AG04450 (cell line): ENCODE data around the gene ACSL1. TPM values are rescaled to one million over a fixed set of nuclear protein-coding genes. Genes with fewer than 3 reads are reported as not detected.
"Not testable (repeated sequence)": the region's sequence is repeated elsewhere in the genome, so short reads cannot be mapped to it uniquely, and the experiment has no call there.

Source experiments
- CTCF ChIA-PET: fragments of 300-600, 350-600 bp; formaldehyde crosslinking; extraction: SDS; loops from one replicate; lab custom pipeline; 2022; ENCODE audit warnings: antibody characterized with exemption, inconsistent platforms; lab: Charles Lee
- POLR2A ChIA-PET: fragments of 350-600 bp; formaldehyde crosslinking; extraction: SDS; loops from one replicate; lab custom pipeline; 2021; ENCODE audit warnings: antibody characterized with exemption, inconsistent platforms; lab: Yijun Ruan, JAX
- DNase-seq: peaks from one replicate; pipeline ENCODE4 v3.0.0-alpha.2; 2011; ENCODE audit warnings: low read depth, low spot score
- H3K27ac ChIP-seq: one replicate; pipeline ENCODE4 v1.5.1; 2012; ENCODE audit warnings: low read depth, low read length, control low read depth
- H3K27me3 ChIP-seq: one replicate; pipeline ENCODE4 v1.6.0; 2012; ENCODE audit warnings: low read length; ENCODE audit not compliant: control insufficient read depth, insufficient read depth
- H3K4me3 ChIP-seq: 2 replicates; pipeline ENCODE4 v1.5.1; 2011; ENCODE audit warnings: mild to moderate bottlenecking, low read depth, low read length, control low read depth
- H3K9me3 ChIP-seq: 2 replicates; pipeline ENCODE4 v1.5.1; 2012; ENCODE audit warnings: low read length; ENCODE audit not compliant: control insufficient read depth, insufficient read depth
- polyA plus RNA-seq: library from polyadenylated mRNA; depleted of rRNA; stranded (reverse); fragments of >200 nt; gene quantifications from 2 replicates; pipeline ENCODE4 v1.2.3, GENCODE V29; 2011
- TF ChIP-seq, protein P1 (sequence below): IDR thresholded peaks from 2 replicates; pipeline ENCODE4 v1.5.1; 2011; ENCODE audit warnings: low read depth, low read length, control low read depth, inconsistent platforms

ACSL1 gene
- polyA plus RNA-seq, 1 experiment, result 23.9 TPM

DNA sequence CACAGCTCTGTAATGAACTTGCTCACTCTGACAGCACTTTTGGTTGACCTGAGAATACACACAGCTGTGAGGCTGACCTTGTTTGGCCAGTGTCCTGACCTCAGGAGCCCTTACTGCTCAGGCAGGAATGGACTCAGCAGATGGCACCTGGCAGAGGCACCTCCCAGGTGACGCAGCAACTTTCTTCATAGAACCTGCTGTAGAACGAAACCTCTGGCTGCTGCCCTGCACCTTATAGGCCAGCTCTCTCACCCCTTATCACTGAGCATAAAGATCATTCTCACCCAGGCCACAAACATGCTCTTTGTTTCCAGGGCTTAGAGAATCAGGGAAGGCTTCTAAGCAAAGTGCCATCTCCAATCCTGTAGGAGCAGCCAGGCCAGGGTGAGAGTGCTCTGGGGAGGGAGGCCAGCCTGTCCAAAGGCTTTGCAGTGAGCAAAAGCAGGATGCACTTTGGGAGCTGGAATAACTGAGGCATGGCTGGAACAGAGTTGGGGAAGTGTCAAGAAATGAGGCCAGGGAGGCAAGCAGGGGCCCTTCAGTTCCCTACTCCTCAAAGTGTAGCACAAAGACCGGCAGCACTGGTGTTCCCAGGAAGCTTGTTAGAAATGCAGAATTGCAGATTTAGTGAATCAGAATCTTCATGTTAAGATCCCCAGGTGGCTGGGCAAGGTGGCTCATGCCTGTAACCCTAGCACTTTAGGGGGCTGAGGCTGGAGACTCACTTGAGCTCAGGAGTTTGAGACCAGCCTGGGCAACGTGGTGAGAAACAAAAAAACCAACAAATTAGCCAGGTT lies 78.5 kb downstream of the ACSL1 start:
- TF ChIP-seq, protein P1, sequence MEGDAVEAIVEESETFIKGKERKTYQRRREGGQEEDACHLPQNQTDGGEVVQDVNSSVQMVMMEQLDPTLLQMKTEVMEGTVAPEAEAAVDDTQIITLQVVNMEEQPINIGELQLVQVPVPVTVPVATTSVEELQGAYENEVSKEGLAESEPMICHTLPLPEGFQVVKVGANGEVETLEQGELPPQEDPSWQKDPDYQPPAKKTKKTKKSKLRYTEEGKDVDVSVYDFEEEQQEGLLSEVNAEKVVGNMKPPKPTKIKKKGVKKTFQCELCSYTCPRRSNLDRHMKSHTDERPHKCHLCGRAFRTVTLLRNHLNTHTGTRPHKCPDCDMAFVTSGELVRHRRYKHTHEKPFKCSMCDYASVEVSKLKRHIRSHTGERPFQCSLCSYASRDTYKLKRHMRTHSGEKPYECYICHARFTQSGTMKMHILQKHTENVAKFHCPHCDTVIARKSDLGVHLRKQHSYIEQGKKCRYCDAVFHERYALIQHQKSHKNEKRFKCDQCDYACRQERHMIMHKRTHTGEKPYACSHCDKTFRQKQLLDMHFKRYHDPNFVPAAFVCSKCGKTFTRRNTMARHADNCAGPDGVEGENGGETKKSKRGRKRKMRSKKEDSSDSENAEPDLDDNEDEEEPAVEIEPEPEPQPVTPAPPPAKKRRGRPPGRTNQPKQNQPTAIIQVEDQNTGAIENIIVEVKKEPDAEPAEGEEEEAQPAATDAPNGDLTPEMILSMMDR, result no peak
- CTCF ChIA-PET, result interaction anchor here (0.6 to 2.7 kb wide), 5 partner anchors 13 to 598 kb away, joined by 3 to 32 read pairs (median 4); partner anchors contain the start of gene CENPU
- POLR2A ChIA-PET, result interaction anchor here (0.8 to 1.7 kb wide), 2 partner anchors 13 to 42 kb away, joined by 4 to 10 read pairs; partner anchors contain the start of gene CENPU
- H3K9me3 ChIP-seq, result no peaks in the 10 kb centered on the region
- no peaks in the 10 kb centered on the region for H3K27me3 ChIP-seq
- H3K27ac ChIP-seq, result no peak overlapping the region
- H3K4me3 ChIP-seq, result no peak overlapping the region
- DNase-seq, result no peak

DNA sequence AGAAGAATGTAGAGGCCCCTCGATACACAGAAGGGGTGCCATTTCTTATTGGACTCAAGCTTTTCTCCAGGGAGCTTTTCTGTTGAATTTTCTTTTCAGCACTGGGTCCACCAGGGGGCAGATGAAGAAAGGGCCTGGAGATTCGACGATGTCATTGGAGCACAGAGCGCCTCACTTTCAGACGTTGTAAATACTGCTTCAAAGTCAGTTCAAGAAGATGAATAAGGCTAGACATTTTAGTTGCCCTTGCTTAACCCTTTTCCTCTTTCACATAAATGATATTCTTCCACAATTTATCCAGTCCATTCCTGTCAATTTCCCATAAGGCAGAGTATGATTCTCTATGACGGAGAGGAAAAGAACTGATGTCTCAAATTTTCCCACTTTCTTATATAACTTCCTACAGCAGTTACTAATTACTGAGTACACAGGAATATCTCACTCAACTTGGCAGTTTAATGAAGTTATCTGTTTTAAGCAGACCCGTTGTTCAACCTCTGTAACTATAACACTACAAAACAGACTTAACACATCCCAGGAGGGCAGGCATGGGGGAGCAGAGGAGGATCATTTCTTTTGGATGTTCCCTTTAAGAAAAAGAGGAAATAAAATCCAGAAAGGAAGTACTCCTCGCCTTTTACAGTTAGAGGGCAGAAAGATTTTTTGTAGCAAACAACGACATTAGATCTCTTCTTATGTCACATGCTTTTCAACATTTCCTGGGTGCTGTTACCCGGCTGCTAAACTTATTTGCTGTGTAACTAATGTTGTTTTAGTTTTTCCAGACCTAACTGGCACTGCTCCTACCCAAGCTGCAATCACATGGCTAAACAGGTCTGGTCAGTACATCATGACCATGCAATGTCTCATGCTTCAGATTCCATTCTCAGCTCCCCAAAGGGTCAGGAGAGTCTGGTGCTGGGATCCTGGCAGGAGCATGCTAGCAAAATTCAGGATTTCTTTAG lies 79.7 kb downstream of the ACSL1 start:
- TF ChIP-seq, protein P1, result peak; percentile 90
- Histone ChIP-seq H3K27me3 (no peaks in the 10 kb centered on the region), H3K9me3 (peaks cover 4% of the 10 kb centered on the region; the same call in 1 of the 2 replicates), H3K27ac (no peak overlapping the region), H3K4me3 (no peak overlapping the region)
- POLR2A ChIA-PET, result interaction anchor here (0.7 to 1.7 kb wide), 5 partner anchors 12 to 153 kb away, joined by 3 to 10 read pairs (median 4); partner anchors contain the start of gene CENPU
- peak; percentile 58 for DNase-seq
- CTCF ChIA-PET, result interaction anchor here (0.6 to 2.7 kb wide), 59 partner anchors 10 to 483 kb away, joined by 3 to 32 read pairs (median 4); partner anchors contain the start of genes ACSL1, CASP3, CENPU and PRIMPOL

DNA sequence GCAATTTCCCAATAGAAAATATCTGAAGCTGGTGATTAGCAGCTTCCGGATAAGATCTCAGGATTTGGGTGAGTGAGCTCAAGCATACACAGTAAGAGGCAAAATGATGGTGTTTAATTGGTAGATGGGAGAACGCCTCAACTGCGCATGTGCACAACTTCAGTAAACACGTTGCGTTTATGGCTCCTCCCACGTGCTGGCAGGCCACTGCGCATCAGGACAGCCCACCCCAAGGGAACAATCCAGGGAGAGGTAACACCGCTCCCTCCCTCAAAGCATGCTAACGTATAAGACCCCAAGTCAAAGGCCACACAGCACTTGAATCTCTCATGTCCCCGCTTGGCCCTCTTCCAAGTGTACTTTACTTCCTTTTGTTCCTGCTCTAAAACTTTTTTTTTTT lies 81.5 kb downstream of the ACSL1 start:
- no peak overlapping the region for H3K4me3 ChIP-seq
- DNase-seq, result no peak
- ChIA-PET POLR2A (no interaction called here), CTCF (no interaction called here)
- TF ChIP-seq, protein P1, result no peak
- H3K27ac ChIP-seq, result no peak overlapping the region
- peaks cover 9% of the 10 kb centered on the region; the same call in 1 of the 2 replicates for H3K9me3 ChIP-seq
- H3K27me3 ChIP-seq, result no peaks in the 10 kb centered on the region

DNA sequence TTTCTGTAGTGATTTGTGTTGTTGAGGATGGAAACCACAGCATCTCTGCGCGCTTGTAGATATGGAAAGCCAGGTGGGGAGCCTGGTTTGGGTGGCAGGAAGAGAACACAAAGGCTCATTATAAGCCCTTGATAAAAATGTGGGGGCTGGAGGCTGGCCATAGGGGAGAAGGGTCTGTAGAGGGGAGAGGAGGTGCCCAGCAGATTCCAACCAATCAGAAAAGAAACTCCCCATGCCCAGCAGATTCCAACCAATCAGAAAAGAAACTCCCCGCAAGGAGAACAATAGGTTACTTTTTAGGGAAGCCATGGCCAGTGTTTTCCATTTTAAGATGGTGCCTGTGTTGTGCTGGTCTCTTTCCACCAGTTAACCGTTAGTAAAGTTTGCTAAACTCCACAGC lies 82.1 kb downstream of the ACSL1 start:
- Histone ChIP-seq H3K27ac (no peak overlapping the region), H3K9me3 (peaks cover 9% of the 10 kb centered on the region; the same call in 1 of the 2 replicates), H3K27me3 (no peaks in the 10 kb centered on the region), H3K4me3 (no peak overlapping the region)
- TF ChIP-seq, protein P1, result no peak
- no peak for DNase-seq
- ChIA-PET POLR2A (no interaction called here), CTCF (no interaction called here)

DNA sequence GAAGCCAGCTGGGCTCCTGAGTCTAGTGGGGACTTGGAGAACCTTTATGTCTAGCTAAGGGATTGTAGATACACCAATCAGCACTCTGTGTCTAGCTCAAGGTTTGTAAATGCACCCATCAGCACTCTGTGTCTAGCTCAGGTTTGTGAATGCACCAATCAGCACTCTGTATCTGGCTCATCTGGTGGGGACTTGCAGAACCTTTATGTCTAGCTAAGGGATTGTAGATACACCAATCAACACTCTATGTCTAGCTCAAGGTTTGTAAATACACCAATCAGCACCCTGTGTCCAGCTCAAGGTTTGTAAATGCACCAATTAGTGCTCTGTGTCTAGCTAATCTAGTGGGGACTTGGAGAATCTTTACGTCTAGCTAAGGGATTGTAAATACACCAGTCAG lies 84.1 kb downstream of the ACSL1 start:
- H3K9me3 ChIP-seq, H3K4me3 ChIP-seq, H3K27me3 ChIP-seq, DNase-seq, POLR2A ChIA-PET, H3K27ac ChIP-seq: not testable (repeated sequence)
- CTCF ChIA-PET, result interaction anchor here (0.6 kb wide), 1 partner anchor 476 kb away, joined by 3 read pairs; no protein-coding TSS in a partner anchor
